Raji (cell line): ENCODE data around the gene ZNF287.

Experiments
- POLR2A ChIP-seq: IDR thresholded peaks from 2 replicates; pipeline ENCODE4 v1.6.1; 2011; ENCODE audit warnings: low read depth, low read length, control low read depth; ENCODE audit not compliant: insufficient read depth

The ZNF287 gene

DNA sequence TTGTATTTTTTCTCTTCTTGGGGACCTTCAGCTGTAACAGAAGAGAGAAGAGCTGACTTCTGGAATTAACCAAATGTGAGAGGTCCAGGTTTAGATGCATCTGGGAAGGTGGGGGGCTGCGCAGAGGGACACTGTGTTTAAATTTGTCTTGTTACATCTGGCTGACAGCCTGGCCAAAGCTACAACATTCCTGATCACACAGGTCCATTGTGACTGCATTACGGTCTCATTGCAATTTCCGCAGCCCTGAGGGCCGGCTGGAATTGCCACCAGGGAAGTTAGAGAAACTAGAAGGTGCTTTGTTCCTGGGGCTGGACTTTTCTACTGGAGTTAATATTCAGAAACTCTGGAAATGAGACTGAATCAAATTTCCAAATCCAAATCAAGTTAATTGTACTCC lies 39.1 kb downstream of the ZNF287 start:
- no peak for TF ChIP-seq POLR2A

DNA sequence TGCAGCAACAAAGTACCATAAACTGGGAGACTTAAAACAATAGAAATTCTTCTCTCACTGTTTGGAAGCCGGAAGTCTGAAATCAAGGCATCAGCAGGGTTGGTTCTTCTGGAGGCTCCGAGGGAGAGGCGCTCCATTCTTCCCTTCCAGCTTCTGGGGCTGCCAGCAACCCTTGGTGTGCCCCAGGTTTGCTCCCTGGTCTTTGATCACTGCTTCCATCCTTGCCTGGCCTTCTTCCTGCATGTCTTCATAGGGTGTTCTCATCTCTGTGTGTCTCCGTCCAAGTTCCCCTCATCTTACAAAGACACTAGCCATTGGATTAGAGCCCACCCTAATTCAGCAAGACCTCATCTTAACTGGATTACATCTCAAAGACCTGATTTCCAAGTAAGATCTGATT lies 41.7 kb downstream of the ZNF287 start:
- TF ChIP-seq POLR2A = no peak

DNA sequence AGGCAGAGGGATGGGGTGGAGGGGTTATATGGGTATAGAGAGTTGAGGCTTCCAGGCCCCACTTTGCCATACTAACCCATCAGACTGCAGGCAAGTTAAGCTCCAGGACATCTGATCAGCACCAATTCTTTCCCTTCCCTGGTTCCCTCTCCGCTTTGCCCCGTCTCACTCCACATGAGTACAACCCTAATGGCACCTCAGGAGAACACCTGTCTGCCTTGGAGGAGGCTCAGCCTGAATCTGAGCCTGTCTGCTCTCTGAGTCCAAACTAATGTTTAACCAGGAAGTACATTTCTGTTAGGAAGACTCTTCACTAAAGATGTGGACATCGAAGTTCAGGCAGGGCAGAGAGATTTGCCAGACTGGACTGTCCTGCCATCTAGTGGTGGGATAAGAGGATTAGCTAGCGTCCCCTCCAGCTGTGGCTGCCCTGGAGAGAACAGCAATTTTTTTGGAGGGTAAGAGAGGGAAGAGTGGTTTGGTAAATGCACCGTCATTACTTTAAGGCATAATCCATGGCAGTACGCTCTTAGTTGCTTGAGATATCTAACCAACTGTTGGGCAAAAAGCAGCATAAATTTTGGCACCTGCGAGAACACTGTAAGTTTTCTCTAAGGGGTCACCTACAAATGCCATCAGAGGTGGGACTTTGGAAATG lies 47.8 kb downstream of the ZNF287 start:
- no peak for TF ChIP-seq POLR2A

DNA sequence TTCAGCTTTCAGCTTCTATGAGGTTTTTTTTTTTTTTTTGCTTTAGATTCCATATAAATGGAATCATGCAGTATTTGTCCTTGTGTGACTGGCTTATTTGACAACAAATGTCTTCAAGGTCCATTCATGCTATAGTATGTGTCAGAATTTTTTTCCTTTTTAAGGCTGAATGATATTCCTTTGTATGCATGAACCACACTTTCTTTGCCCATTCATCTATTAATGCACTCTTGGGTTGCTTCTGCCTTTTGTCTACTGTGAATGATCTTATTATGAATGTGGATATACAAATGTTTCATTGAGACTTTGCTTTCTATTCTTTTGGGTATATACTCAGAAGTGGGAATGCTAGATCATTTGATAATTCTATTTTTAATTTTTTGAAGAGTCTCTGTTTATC lies 50.0 kb downstream of the ZNF287 start:
- no peak for TF ChIP-seq POLR2A

DNA sequence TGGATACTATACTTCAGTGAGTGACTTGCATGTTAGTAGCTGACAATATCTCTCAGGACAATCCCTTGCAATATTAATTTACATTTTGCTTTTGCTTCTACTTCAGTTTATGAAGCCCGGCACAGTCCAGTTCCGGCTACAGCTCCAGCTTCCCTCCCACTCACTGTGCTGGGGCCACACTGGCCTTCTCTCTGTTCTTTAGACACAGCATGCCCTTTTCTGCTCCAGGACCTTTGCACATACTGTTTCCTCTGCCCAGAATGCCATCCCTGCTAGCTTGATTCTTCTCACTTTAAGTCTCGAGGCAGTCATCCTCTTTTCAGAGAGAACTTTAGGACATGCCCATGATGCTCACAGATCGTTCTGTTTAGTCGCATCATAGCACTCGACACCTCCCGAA lies 51.5 kb downstream of the ZNF287 start:
- TF ChIP-seq POLR2A = no peak

DNA sequence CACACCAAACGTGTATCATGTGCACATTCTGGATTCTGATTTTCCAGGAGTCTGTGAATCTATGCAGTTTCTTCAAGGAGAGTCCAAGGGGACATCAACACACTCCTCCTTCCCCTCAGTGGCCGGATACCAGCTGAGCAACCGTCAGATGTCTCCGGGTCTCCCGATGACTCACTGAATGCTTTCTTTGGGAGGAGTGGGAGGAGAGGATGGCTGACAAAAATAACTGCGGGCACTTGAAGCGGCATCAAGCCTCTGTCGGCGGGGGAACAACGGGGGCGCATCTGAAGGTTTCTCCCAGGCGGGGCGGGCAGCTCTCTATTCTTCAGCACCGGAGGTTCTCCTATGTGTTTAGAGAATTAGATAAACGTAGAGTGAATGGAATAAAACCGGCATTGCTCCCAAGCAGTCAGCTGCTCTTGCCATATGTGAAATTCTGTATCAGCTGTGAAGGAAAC lies 52.4 kb downstream of the ZNF287 start:
- TF ChIP-seq POLR2A = no peak

DNA sequence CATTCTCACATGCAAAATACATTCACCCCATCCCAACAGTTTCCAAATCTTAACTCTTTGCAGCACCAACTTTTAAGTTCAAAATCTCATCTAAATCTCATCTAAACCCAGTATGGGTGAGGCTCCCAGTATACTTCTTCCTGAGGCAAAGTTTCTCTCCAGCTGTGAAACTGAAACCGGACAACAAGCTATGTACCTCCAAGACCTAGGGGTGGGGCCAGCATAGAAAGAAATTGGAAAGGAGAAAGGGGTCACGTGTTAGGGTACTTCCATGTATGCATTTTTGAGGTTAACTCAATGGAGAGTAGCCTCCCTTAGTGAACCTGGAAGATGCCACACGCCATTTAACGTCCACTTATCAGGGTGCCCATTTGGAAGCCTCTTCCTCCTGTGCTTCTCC lies 53.1 kb downstream of the ZNF287 start:
- TF ChIP-seq POLR2A = no peak

DNA sequence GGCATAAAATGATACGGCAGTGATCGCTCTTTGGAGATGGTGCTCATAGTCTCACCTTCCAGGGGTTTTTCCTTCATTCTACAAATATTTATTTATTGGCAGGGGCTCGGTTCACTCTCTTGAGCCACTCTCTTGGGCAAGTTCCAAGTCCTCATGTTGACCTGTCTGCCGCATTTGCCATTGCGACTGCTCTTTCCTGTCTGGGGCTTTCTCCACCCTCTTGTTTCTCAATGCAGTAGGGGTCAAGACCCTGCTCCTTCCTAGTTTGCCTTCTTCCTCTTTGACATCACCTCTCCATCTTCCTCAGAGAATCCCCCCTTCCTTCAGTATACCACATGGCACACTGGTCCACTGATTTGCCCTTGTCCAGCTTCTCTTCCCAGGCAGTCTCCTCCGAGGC lies 55.1 kb downstream of the ZNF287 start:
- no peak for TF ChIP-seq POLR2A

DNA sequence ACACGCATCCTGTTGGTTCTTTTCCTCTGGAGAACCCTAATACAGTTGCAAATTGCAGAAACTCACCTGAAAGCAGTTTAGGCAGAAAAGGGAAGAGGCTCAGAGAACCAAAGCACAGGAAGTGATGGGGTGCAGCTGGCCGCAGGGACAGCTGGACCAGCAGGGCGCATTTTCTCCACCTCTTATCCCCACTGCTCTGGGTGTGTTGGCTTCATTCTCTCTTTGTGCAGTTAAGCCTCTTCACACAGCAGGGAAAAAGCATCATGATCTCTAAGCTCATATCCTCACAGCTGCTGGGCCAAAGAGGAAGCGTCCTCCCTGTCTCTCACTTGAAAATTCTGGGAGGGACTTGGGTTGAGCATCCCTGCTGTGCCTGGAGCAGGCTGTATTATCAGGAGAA lies 57.0 kb downstream of the ZNF287 start:
- no peak for TF ChIP-seq POLR2A

DNA sequence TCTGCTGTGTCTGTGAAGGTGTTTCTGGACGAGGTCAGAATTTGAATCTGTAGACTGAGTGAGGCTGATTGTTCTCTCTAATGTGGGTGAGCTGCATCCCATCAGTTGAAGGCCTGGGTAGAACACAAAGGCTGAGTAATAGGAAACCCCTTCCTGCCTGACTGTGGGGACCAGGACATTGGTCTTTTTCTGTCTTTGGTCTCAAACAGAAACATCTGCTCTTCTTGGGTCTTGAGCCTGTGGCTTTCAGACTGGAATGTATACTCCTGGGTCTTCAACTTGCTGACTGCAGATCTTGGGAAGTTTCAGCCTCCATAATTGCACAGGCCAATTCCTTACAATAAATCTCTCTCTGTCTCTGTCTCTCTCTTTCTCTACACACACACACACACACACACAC lies 57.4 kb downstream of the ZNF287 start:
- no peak for TF ChIP-seq POLR2A

DNA sequence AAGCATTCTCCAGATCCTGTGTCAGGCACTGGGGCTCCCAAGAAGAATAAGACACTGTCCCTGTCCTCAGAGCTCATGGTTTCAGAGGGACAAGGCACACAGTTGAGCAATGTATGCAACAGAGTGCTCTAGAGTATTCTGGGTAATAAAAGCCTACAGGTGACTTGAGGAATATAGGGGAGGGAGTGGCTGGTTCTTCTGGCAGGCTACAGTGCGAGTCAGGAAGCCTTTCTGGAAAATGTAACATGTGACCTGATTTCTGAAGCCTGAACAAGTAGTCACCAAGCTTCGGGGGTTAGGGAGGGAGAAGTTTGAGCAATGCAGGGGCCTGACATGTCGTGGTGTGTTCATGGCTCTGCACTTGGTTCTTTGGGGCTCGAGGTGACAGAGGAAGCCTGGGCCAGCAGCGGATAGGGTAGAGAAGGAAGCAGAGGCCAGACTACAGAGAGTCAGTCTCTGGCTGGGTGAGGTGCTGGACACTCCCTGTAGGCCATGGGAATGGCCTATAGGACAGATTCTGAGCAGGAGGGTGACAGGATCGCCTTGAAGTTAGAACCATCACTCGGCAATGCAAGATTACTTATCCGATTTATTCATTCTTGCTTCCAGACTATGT lies 61.0 kb downstream of the ZNF287 start:
- no peak for TF ChIP-seq POLR2A

DNA sequence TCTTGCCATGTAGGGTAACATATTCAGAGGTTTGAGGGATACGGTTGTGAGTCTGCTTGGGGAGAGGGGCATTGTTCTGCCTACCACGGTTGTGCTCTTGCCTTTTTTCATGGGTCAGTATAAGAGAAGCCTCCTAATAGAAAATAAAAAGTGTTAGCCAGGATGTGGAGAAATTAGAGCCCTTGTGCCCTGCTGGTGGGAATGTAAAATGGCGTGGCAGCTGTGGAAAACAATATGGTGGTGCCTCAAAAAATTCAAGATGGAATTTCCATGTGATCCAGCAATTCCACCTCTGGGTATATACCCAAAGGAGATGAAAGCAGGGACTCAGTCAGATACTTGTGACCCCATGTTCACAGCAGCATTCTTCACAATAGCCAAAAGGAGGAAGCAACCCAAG lies 62.8 kb downstream of the ZNF287 start:
- TF ChIP-seq POLR2A = no peak

DNA sequence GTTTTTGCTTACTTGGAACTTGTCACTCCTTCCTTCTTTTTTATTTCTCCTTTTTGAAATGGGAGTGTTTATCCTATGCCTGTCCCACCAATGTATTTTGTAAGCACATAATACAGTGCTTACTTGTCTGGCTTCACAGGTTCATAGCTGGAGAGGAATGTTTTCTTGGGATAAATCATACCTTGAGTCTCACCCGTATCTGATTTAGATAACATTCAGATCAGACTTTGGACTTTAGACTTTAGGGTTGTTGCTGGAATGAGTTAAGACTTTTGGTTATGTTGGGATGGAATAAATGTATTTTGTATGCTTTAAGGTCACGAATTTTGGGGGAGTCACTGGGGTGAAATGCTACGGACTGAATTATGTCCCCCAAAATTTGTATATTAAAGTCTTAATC lies 64.0 kb downstream of the ZNF287 start:
- no peak for TF ChIP-seq POLR2A
